Midbrain (tissue), 1 donor: ENCODE measurements around the gene DESI2.
"Not testable (repeated sequence)": the region's sequence is repeated elsewhere in the genome, so short reads cannot be mapped to it uniquely, and the experiment has no call there.

ENCODE experiments used
- DNase-seq: peaks from one replicate; lab custom pipeline; 2025; lab: John Stamatoyannopoulos, UW

DESI2 gene

GRCh38 chr1:244705261-244706234, 52.6 kb downstream of the DESI2 start:
- no peak for DNase-seq

GRCh38 chr1:244709076-244709475, 56.1 kb downstream of the DESI2 start:
- DNase-seq: no peak

- no peak for DNase-seq
Measured at GRCh38 chr1:244709476-244710368, 56.8 kb downstream of the DESI2 start.

GRCh38 chr1:244710474-244711062, 57.6 kb downstream of the DESI2 start:
- no peak for DNase-seq

- no peak for DNase-seq
Measured at GRCh38 chr1:244712669-244713068, 59.7 kb downstream of the DESI2 start.

- DNase-seq: no peak
Measured at GRCh38 chr1:244713332-244713731, 60.4 kb downstream of the DESI2 start.

GRCh38 chr1:244727871-244728474, 75.0 kb downstream of the DESI2 start:
- DNase-seq: no peak

GRCh38 chr1:244730153-244730933, 77.4 kb downstream of the DESI2 start:
- peak; percentile 25 for DNase-seq

- no peak for DNase-seq
Measured at GRCh38 chr1:244730934-244731434, 78.1 kb downstream of the DESI2 start.

GRCh38 chr1:244731651-244732050, 78.7 kb downstream of the DESI2 start:
- no peak for DNase-seq

- DNase-seq: no peak
Measured at GRCh38 chr1:244732851-244733450, 80.0 kb downstream of the DESI2 start.

GRCh38 chr1:244735404-244735803, 82.5 kb downstream of the DESI2 start:
- no peak for DNase-seq

- DNase-seq: no peak
Measured at GRCh38 chr1:244735876-244736561, 83.1 kb downstream of the DESI2 start.

- not testable (repeated sequence) for DNase-seq
Measured at GRCh38 chr1:244739140-244739539, 86.2 kb downstream of the DESI2 start.

- not testable (repeated sequence) for DNase-seq
Measured at GRCh38 chr1:244740027-244740617, 87.2 kb downstream of the DESI2 start.

- DNase-seq: no peak
Measured at GRCh38 chr1:244741692-244742091, 88.8 kb downstream of the DESI2 start.

GRCh38 chr1:244749230-244750016, 96.5 kb downstream of the DESI2 start:
- DNase-seq: no peak

GRCh38 chr1:244751271-244751895, 98.5 kb downstream of the DESI2 start:
- no peak for DNase-seq
